Stimulated activated CD4-positive, alpha-beta T cell treated with anti-CD3 and anti-CD28 coated beads, Interleukin-1b, Interleukin-23, amount 100 ng/mL, for 1 hour (primary cell): Measurements from ENCODE around the gene EXOSC7.
A peak's percentile ranks its signal among the peaks of the same experiment; 100 is the strongest.
"Not testable (repeated sequence)": the region's sequence is repeated elsewhere in the genome, so short reads cannot be mapped to it uniquely, and the experiment has no call there.

ENCODE experiments used
- DNase-seq, 2 donors: peaks; one replicate each; pipeline ENCODE4 v3.0.0-alpha.2; 2020; ENCODE audit warnings: low read depth in 2 of 2

EXOSC7 gene

GRCh38 chr3:45021524-45022297, 45.7 kb downstream of the EXOSC7 start:
- DNase-seq, result no peak

GRCh38 chr3:45023675-45024074, 47.6 kb downstream of the EXOSC7 start:
- DNase-seq, result no peak

- no peak for DNase-seq
Observed at GRCh38 chr3:45024542-45025255, 48.7 kb downstream of the EXOSC7 start.

- no peak for DNase-seq
Observed at GRCh38 chr3:45026038-45026437, 50.0 kb downstream of the EXOSC7 start, which contains the start of gene CLEC3B. CLEC3B (plus strand) TSS chr3:45026303; CDS start chr3:45026363, 60 bp downstream.

- DNase-seq, result no peak
Observed at GRCh38 chr3:45026957-45027356, 50.9 kb downstream of the EXOSC7 start.

- DNase-seq, result no peak
Observed at GRCh38 chr3:45027441-45027840, 51.4 kb downstream of the EXOSC7 start.

GRCh38 chr3:45029216-45029615, 53.2 kb downstream of the EXOSC7 start:
- no peak for DNase-seq

GRCh38 chr3:45029661-45030060, 53.6 kb downstream of the EXOSC7 start:
- DNase-seq, result no peak

GRCh38 chr3:45031531-45031930, 55.5 kb downstream of the EXOSC7 start:
- DNase-seq, result no peak

GRCh38 chr3:45032113-45032512, 56.1 kb downstream of the EXOSC7 start:
- DNase-seq, result no peak

- no peak for DNase-seq
Observed at GRCh38 chr3:45033791-45034190, 57.7 kb downstream of the EXOSC7 start.

- no peak for DNase-seq
Observed at GRCh38 chr3:45034612-45035252, 58.7 kb downstream of the EXOSC7 start.

GRCh38 chr3:45035441-45036301, 59.6 kb downstream of the EXOSC7 start:
- DNase-seq, result no peak

- DNase-seq, result peak; percentile 79 to 81
Observed at GRCh38 chr3:45037720-45038455, 61.8 kb downstream of the EXOSC7 start.

- DNase-seq, result no peak
Observed at GRCh38 chr3:45041666-45042065, 65.6 kb downstream of the EXOSC7 start.

GRCh38 chr3:45042162-45042561, 66.1 kb downstream of the EXOSC7 start:
- no peak for DNase-seq

- DNase-seq, result no peak
Observed at GRCh38 chr3:45043728-45044299, 67.8 kb downstream of the EXOSC7 start.

GRCh38 chr3:45048244-45048643, 72.2 kb downstream of the EXOSC7 start:
- DNase-seq, result no peak

- DNase-seq, result no peak
Observed at GRCh38 chr3:45049807-45050206, 73.8 kb downstream of the EXOSC7 start.

- no peak for DNase-seq
Observed at GRCh38 chr3:45051685-45052084, 75.6 kb downstream of the EXOSC7 start.

- not testable (repeated sequence) for DNase-seq
Observed at GRCh38 chr3:45053805-45054195, 77.8 kb downstream of the EXOSC7 start.
